NCI-H1417 (cell line): ENCODE measurements around the gene PITX2.

Source experiments
- DNase-seq, 3 experiments: peaks; one replicate each; lab custom pipeline; 2025; lab: John Stamatoyannopoulos, UW

PITX2 gene

GRCh38 chr4:110624398-110624780, 1.5 kb upstream of the PITX2 start:
- DNase-seq = no peak

- DNase-seq = peak in 1 of 3 experiments; percentile 34
Observed at GRCh38 chr4:110623718-110624397, 981 bp upstream of the PITX2 start.

- DNase-seq = peak in 2 of 3 experiments; percentile 85
Observed at GRCh38 chr4:110621839-110622751, 782 bp downstream of the PITX2 start.

- peak; percentile 7 to 72 (median 69) for DNase-seq
Observed at GRCh38 chr4:110621328-110621812, 1.5 kb downstream of the PITX2 start.

- peak in 2 of 3 experiments; percentile 69 to 72 for DNase-seq
Observed at GRCh38 chr4:110620691-110621327, 2.1 kb downstream of the PITX2 start.

- no peak for DNase-seq
Observed at GRCh38 chr4:110620322-110620690, 2.6 kb downstream of the PITX2 start.

- DNase-seq = no peak
Observed at GRCh38 chr4:110619463-110620247, 3.2 kb downstream of the PITX2 start.

- DNase-seq = no peak
Observed at GRCh38 chr4:110618581-110619462, 4.1 kb downstream of the PITX2 start.

- DNase-seq = no peak
Observed at GRCh38 chr4:110617646-110618580, 5.0 kb downstream of the PITX2 start.

- DNase-seq = no peak
Observed at GRCh38 chr4:110617075-110617640, 5.7 kb downstream of the PITX2 start.

GRCh38 chr4:110616238-110617074, 6.4 kb downstream of the PITX2 start:
- no peak for DNase-seq

- DNase-seq = no peak
Observed at GRCh38 chr4:110615353-110616237, 7.3 kb downstream of the PITX2 start.

GRCh38 chr4:110614976-110615352, 7.9 kb downstream of the PITX2 start:
- DNase-seq = no peak

GRCh38 chr4:110614173-110614963, 8.5 kb downstream of the PITX2 start:
- DNase-seq = no peak

- no peak for DNase-seq
Observed at GRCh38 chr4:110613745-110614144, 9.1 kb downstream of the PITX2 start.

- no peak for DNase-seq
Observed at GRCh38 chr4:110612631-110613269, 10.1 kb downstream of the PITX2 start.
